ENCODE data around the gene CDH4. TPM values are rescaled to one million over a fixed set of nuclear protein-coding genes. Genes with fewer than 3 reads are reported as not detected.
A peak's percentile ranks its signal among the peaks of the same experiment; 100 is the strongest.

The CDH4 gene
- total and polyA plus RNA-seq, 9 of the 15 experiments (the other 6 are each of a cell fraction or from before 2014, with no cell fraction given): 0.04 TPM; not detected in 8

- no TSS peak for BruUV-seq (replicated peaks)
- in situ Hi-C loops (cut with MboI): no loop called here
- no peak; the same call in 2 of the 3 replicates for ATAC-seq
These were observed 649.5 kb downstream of the CDH4 start for GRCh38 chr20:61901392-61902220.

DNA sequence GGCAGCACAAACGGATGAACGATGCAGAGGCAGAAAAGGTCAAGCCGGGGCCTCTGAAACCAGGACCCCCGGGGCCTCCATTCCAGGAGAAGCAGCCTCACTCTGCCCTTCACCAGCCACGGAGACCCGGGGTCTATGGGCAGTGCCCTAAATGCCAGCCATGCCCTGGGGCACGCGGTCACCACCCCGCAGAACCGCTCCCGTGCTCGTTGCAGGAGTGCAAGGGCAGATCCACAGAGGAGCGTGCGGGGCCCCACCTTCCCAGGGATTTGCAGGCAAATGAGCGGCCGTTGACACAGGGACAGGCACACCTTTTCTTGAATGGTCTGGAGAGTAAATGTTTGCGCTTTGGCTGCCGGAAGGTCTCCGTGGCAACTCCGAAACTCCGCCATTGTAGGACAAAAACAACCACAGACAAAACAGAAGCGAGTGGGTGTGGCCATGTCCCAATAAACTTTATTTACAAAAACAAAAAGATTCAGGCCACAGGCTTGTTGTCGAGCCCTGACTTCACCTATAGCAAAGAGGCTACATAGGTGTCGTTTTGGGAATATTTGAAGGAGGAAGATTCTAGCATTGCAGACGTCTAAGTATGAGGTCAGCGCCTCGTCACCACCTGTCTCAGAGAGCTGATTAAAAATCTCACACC, 650.3 kb downstream of the CDH4 start:
- TF ChIP-seq, protein P1, sequence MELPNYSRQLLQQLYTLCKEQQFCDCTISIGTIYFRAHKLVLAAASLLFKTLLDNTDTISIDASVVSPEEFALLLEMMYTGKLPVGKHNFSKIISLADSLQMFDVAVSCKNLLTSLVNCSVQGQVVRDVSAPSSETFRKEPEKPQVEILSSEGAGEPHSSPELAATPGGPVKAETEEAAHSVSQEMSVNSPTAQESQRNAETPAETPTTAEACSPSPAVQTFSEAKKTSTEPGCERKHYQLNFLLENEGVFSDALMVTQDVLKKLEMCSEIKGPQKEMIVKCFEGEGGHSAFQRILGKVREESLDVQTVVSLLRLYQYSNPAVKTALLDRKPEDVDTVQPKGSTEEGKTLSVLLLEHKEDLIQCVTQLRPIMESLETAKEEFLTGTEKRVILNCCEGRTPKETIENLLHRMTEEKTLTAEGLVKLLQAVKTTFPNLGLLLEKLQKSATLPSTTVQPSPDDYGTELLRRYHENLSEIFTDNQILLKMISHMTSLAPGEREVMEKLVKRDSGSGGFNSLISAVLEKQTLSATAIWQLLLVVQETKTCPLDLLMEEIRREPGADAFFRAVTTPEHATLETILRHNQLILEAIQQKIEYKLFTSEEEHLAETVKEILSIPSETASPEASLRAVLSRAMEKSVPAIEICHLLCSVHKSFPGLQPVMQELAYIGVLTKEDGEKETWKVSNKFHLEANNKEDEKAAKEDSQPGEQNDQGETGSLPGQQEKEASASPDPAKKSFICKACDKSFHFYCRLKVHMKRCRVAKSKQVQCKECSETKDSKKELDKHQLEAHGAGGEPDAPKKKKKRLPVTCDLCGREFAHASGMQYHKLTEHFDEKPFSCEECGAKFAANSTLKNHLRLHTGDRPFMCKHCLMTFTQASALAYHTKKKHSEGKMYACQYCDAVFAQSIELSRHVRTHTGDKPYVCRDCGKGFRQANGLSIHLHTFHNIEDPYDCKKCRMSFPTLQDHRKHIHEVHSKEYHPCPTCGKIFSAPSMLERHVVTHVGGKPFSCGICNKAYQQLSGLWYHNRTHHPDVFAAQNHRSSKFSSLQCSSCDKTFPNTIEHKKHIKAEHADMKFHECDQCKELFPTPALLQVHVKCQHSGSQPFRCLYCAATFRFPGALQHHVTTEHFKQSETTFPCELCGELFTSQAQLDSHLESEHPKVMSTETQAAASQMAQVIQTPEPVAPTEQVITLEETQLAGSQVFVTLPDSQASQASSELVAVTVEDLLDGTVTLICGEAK (IDR thresholded peaks at IDR 0.05): peak; percentile 84
- TF ChIP-seq, protein P1 (CRISPR knock-in tag; IDR thresholded peaks at IDR 0.05): peak; percentile 68; the same call in 1 of the 2 replicates
- no peak for TF ChIP-seq SRSF7 (optimal IDR thresholded peaks at IDR 0.05; ENCODE audit: low read depth, low read length)
- ChIA-PET POLR2A (no interaction called here), CTCF (ENCODE audit: low intra/inter-chr PET ratio) (no interaction called here)
- FAIRE-seq (no peak), DNase-seq (ENCODE audit: extremely low read depth in 1 of 4, low spot score in 3 of 4) (no peak), ATAC-seq (no peak)
- Histone ChIP-seq H3K27ac (ENCODE audit: extremely low read depth, low read depth, low read length) (no peak overlapping the region), H3K4me1 (replicated peaks in 1 of 2; ENCODE audit: control insufficient read depth in 2 of 2, insufficient read depth in 2 of 2, low read length in 2 of 2) (peaks cover 0 to 25% of the 10 kb centered on the region in 2 experiments; a peak in 2 of 5 replicates), H3K27me3 (ENCODE audit: control insufficient read depth in 2 of 2, insufficient read depth in 2 of 2, low read length in 2 of 2) (peaks cover 50 to 88% of the 10 kb centered on the region in 2 experiments), H3K4me3 (no peak overlapping the region), H2AFZ (ENCODE audit: low read depth, low read length) (no peak overlapping the region), H3K9me1 (ENCODE audit: control insufficient read depth, insufficient read depth, low read length) (no peaks in the 10 kb centered on the region), H3K36me3 (ENCODE audit: control insufficient read depth, insufficient read depth, low read length) (no peaks in the 10 kb centered on the region), H3K9me3 (replicated peaks; ENCODE audit: control insufficient read depth, insufficient read depth, low read depth, low read length) (no peaks in the 10 kb centered on the region), H3K4me2 (ENCODE audit: insufficient read depth, low read length) (no peak overlapping the region), H3K9ac (ENCODE audit: insufficient read depth in 1 of 2, low read depth in 2 of 2, low read length in 2 of 2) (no peak overlapping the region), H3K79me2 (ENCODE audit: control insufficient read depth, insufficient read depth, low read length) (no peaks in the 10 kb centered on the region), H4K20me1 (replicated peaks; ENCODE audit: control insufficient read depth, insufficient read depth, low read length) (peaks cover 2% of the 10 kb centered on the region; the same call in 1 of the 2 replicates)
- in situ Hi-C loops (cut with MboI): no loop called here
- 5% methylated on average over 24 of the region's 27 CpGs for WGBS (ENCODE audit: insufficient coverage, low coverage, missing lambda C conversion rate)
- intact Hi-C loops (cut with micrococcal nuclease): no loop called here
- no TSS peak for BruUV-seq (replicated peaks)

More at GRCh38 chr20:61901392-61902220, 649.5 kb downstream of the CDH4 start:
- CTCF ChIA-PET (ENCODE audit: low intra/inter-chr PET ratio): no interaction called here
- no peaks in the 10 kb centered on the region for H3K79me2 ChIP-seq (ENCODE audit: control insufficient read depth, insufficient read depth, low read length)
- no peaks in the 10 kb centered on the region for H3K36me3 ChIP-seq (ENCODE audit: control insufficient read depth, insufficient read depth, low read length)
- POLR2A ChIA-PET: interaction anchor here (0.6 kb wide), 1 partner anchor 763 kb away, joined by 4 read pairs; no protein-coding TSS in a partner anchor
- no peaks in the 10 kb centered on the region for H3K9me3 ChIP-seq (replicated peaks; ENCODE audit: control insufficient read depth, insufficient read depth, low read depth, low read length)
- no peak overlapping the region for H3K4me2 ChIP-seq (ENCODE audit: insufficient read depth, low read length)
- peaks cover 48 to 90% of the 10 kb centered on the region in 2 experiments for H3K27me3 ChIP-seq (ENCODE audit: control insufficient read depth in 2 of 2, insufficient read depth in 2 of 2, low read length in 2 of 2)
- H4K20me1 ChIP-seq (replicated peaks; ENCODE audit: control insufficient read depth, insufficient read depth, low read length): peaks cover 9% of the 10 kb centered on the region; the same call in 1 of the 2 replicates
- H3K9me1 ChIP-seq (ENCODE audit: control insufficient read depth, insufficient read depth, low read length): no peaks in the 10 kb centered on the region
- H3K4me3 ChIP-seq: no peak overlapping the region
- peaks cover 0 to 24% of the 10 kb centered on the region in 2 experiments; a peak in 2 of 5 replicates for H3K4me1 ChIP-seq (replicated peaks in 1 of 2; ENCODE audit: control insufficient read depth in 2 of 2, insufficient read depth in 2 of 2, low read length in 2 of 2)
- H3K9ac ChIP-seq (ENCODE audit: insufficient read depth in 1 of 2, low read depth in 2 of 2, low read length in 2 of 2): no peak overlapping the region
- 1% methylated on average over 32 of the region's 35 CpGs for WGBS (ENCODE audit: insufficient coverage, low coverage, missing lambda C conversion rate)
- FAIRE-seq: no peak
- intact Hi-C loops (cut with micrococcal nuclease): no loop called here
- DNase-seq (ENCODE audit: extremely low read depth in 1 of 4, low spot score in 3 of 4): no peak
- H3K27ac ChIP-seq (ENCODE audit: extremely low read depth, low read depth, low read length): no peak overlapping the region
- H2AFZ ChIP-seq (ENCODE audit: low read depth, low read length): no peak overlapping the region
- TF ChIP-seq GABPA (tag; conservative IDR thresholded peaks at IDR 0.05; ENCODE audit: low read depth) (no peak), ZNF174 (CRISPR knock-in tag; IDR thresholded peaks at IDR 0.05) (no peak), RFX1 (IDR thresholded peaks at IDR 0.05) (peak; percentile 53; the same call in 1 of the 2 replicates)
